HG03108 (cell line): ENCODE data around the gene DBH.

Experiments used
- ATAC-seq: cut with Tn5 transposase; IDR thresholded peaks from one replicate; pipeline ENCODE4 v1.9.1; 2021; ENCODE audit warnings: moderate library complexity; ENCODE audit not compliant: unreplicated experiment

Gene DBH

GRCh38 chr9:133693703-133694529, 57.8 kb downstream of the DBH start:
- no peak for ATAC-seq

DNA sequence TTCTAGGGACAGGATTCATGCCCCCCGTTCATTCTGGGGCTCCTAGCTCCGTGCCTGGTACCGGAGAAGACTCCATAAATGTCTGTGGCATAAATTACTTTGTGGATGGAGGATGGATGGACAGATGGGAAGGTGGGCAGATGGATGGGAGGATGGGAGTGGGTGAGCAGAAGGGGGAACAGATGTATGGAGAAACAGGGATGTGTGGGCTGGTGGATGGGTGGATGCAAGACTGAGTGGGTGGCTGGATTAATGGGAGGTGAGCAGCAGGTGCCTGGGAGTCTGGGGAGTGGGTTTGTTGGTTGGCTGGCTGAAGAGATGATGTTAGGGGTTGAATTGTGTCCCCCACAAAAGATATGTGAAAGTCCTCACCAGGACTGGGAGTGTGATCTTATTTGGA, 58.5 kb downstream of the DBH start:
- ATAC-seq = no peak

GRCh38 chr9:133696071-133696472, 59.9 kb downstream of the DBH start:
- ATAC-seq = no peak

GRCh38 chr9:133699546-133699945, 63.4 kb downstream of the DBH start:
- no peak for ATAC-seq

GRCh38 chr9:133700819-133701320, 64.7 kb downstream of the DBH start:
- no peak for ATAC-seq

DNA sequence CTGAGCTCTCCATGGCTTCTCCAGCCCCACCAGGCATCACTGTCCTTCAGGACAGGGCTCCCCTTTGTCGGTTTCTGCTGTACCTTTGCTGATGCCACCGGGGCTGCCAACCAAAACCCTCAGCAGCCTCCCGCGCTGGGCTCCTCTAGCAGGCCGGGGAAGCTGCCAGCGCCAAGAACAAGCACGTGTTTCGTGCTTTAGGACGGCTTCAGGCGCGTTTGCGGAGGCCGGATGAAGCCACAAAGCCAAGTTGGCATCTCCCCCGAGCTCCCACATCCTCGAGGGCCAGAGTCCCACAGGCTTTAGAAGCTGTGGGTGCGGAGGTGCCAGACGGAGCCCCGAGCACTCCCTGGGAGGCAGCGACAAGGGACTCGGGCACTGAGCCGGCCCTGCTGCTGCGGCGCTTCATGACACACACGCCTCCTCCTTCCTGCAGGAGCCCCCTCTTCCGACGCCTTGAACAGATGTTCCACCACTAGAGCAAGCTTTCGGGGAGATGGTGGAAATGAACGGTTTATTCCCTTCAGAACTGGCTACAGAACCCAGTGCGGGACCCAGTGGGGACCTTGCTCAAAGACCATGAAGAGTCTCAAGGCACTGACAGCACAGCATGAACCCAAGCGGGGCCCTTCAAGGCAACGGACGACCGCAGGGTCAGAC, 65.3 kb downstream of the DBH start:
- no peak for ATAC-seq

- ATAC-seq = no peak
Measured at GRCh38 chr9:133701981-133702797, 66.0 kb downstream of the DBH start.

DNA sequence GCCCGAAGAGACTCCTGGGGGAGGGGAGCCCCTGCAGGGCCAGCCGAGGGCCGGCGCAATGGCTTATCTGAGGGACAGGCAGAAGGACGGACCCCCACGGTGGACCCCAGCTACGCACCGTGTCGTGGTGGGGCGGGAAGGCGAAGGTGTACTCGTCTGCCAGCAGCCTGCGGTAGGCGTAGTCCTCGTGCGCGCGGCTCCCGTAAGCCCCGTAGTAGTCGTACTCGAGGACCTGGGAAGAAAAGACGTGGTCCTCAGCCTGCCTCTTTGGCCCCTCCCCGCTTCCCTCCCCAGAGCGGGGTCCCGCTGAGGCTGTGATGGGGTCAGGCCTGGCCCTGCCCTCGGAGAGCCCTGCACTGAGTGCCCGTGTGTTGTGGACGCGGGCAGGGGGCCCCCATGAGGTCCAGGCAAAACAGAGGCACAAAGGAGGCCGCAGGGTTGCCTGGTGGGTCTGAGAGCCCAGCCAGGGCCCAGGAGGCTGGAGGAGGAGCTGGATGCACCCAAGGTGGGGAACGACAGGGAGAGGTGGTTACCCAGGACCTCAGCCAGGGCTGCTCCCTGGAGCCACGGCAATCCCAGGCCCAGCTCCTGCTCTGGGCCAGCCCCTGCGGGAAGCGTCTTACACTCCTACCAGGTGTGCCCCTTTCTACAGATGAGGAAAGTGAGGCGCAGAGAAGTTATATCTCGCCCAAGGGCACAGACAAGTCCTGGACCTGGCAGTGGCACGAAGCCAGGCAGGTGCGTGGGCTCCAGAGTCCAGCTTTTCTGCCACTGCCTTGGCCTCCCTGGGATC, 66.8 kb downstream of the DBH start:
- ATAC-seq = no peak

GRCh38 chr9:133703591-133704399, 67.6 kb downstream of the DBH start:
- no peak for ATAC-seq

DNA sequence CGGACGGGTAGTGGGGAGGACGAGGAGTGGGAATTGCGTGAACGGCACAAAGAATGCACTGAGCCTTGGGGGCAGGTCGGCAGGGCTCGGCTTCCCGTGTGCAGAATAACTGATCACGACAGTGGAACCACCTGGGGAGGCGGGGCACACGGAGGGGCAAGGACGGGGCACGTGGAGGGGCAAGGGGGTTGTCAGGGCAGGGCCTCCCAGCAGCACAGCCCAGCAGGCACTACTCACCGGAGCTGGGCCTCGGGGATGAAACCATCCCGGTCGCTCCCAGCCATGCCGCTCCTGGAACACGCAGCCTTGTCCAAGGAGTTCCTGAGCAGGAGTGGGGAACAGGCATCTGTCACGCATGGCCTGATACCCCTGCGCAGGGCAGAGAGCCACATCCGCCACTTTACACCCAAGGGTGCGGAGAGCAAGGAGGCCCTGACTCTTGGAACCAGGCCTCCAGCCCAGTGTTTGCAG, 68.6 kb downstream of the DBH start:
- ATAC-seq = no peak

DNA sequence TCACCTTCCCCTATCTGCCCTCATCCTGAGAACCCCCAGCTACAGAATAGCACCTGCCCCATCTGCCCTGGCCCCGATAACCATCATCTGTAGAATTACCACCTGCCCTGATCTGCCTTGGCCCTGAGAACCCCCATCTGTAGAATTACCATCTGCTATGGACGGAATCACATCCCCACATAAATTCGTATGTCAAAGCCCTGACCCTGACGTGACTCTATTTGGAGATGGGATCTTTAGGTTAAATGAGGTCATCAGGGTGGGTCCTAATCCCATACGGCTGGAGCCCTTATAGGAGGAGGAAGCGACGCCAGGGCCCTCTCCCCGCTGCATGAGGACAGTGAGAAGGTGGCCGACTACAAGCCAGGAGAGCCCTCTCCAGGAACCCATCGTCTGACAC, 69.4 kb downstream of the DBH start:
- no peak for ATAC-seq

DNA sequence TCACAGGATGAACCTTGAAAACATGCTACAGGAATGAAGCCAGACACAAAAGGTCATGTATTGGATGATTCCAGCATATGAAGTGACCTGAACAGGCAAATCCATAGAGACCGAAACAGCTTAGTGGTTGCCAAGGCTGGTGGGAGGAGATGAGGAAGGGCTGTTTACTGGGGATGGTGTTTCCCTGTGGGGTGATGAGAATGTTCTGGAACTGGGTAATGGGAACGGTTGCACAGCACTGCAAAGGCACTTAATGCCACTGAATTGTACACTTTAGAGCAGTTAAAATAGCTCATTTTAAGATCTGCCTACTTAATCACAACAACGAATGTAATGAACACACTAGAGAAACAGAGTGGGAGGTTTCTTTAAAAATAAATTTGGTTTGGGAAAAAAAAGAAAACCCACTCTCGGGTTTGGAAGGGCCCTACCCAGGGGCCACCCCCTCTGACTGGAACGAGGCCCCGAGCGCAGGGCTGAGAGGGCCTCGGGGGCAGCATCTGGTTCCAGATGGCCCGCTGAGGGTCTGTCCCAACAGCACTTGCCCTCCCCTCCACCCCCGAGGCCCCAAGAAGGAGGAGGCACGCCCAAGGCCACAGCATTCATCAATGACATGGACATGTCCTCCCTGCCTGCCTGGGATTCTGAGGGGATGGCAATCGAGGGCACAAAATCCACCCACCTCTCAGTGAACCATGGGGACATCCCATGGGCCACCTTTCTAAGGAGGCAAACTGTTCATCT, 70.3 kb downstream of the DBH start:
- no peak for ATAC-seq

- ATAC-seq = no peak
Measured at GRCh38 chr9:133707065-133707762, 71.1 kb downstream of the DBH start.

- ATAC-seq = no peak
Measured at GRCh38 chr9:133707763-133708245, 71.6 kb downstream of the DBH start.

GRCh38 chr9:133708246-133709014, 72.3 kb downstream of the DBH start:
- ATAC-seq = no peak
